ENCODE measurements around the gene RXRA. TPM values are rescaled to one million over a fixed set of nuclear protein-coding genes. Genes with fewer than 3 reads are reported as not detected.

The RXRA gene
- total and polyA plus RNA-seq, 2 of the 13 experiments (the other 11 are each of a cell fraction or from before 2014, with no cell fraction given): 18.9 to 29.2 TPM

DNA sequence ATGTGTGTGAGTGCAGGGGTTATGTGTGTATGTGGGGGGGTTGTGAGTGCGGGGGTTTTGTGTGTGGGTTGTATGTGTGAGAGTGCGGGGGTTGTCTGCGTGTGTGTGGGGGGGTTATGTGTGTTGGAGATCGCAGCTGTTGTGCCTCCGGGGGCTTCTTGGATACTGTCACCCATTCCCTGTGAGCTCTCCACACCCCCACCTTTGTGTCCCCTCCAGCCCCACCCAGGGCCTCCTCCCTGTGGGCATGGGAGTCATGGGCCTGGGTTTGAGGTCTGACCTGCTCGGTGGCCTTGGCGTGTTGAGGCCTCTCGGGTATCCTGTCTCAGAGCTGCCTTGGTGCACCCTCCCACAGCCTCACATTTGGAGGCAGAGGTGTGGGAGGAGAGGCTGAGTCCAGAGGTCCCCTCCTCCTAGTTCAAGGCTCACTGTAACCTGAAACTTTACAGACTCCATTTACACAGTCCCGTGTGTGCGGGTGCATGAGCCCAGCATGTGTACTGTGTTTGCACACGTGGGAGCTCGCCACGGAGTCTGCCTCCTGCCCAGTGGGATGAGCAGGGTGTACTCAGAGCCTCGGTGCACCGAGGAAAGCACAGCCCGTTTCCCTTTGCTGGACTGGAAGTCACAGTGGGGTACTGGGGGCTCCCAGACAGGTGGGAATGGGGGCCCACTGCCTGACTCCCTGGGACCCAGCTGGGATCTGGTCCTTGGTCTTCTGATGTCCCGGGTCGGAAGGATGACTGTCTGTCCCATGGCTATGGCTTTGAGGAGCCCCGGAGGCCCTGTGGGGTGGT, 43.4 kb downstream of the RXRA start (continued):
- TF ChIP-seq, protein P1, sequence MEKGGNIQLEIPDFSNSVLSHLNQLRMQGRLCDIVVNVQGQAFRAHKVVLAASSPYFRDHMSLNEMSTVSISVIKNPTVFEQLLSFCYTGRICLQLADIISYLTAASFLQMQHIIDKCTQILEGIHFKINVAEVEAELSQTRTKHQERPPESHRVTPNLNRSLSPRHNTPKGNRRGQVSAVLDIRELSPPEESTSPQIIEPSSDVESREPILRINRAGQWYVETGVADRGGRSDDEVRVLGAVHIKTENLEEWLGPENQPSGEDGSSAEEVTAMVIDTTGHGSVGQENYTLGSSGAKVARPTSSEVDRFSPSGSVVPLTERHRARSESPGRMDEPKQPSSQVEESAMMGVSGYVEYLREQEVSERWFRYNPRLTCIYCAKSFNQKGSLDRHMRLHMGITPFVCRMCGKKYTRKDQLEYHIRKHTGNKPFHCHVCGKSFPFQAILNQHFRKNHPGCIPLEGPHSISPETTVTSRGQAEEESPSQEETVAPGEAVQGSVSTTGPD (CRISPR knock-in tag; IDR thresholded peaks at IDR 0.05): no peak
- TF ChIP-seq ZNF619 (CRISPR knock-in tag; IDR thresholded peaks at IDR 0.05) (0 out of 2 replicates have a peak, but pooled peaks have one; percentile 39), ELF4 (CRISPR knock-in tag; IDR thresholded peaks at IDR 0.05; ENCODE audit: borderline replicate concordance) (no peak), THYN1 (CRISPR knock-in tag; IDR thresholded peaks at IDR 0.05; ENCODE audit: borderline replicate concordance, low read depth) (no peak), ZFY (CRISPR knock-in tag; IDR thresholded peaks at IDR 0.05) (0 out of 2 replicates have a peak, but pooled peaks have one; percentile 21), ZNF33A (CRISPR knock-in tag; IDR thresholded peaks at IDR 0.05; ENCODE audit: borderline replicate concordance) (no peak), ZNF34 (CRISPR knock-in tag; IDR thresholded peaks at IDR 0.05; ENCODE audit: borderline replicate concordance) (no peak), ARNT (IDR thresholded peaks at IDR 0.05) (no peak), ARHGAP35 (CRISPR knock-in tag; IDR thresholded peaks at IDR 0.05; ENCODE audit: borderline replicate concordance) (no peak), BORCS8-MEF2B (CRISPR knock-in tag; IDR thresholded peaks at IDR 0.05) (0 out of 2 replicates have a peak, but pooled peaks have one; percentile 28), TCF7 (IDR thresholded peaks at IDR 0.05; ENCODE audit: low read depth) (no peak), ZFP36L2 (CRISPR knock-in tag; IDR thresholded peaks at IDR 0.05) (no peak), NR3C1 (CRISPR knock-in tag; IDR thresholded peaks at IDR 0.05) (no peak), SMAD1 (CRISPR knock-in tag; IDR thresholded peaks at IDR 0.05; ENCODE audit: borderline replicate concordance, low read depth) (no peak), CCAR2 (optimal IDR thresholded peaks at IDR 0.05; ENCODE audit: low read depth, low read length) (no peak), SP1 (IDR thresholded peaks at IDR 0.05) (no peak), SP1 (CRISPR knock-in tag; IDR thresholded peaks at IDR 0.05) (peak; percentile 30; the same call in 1 of the 2 replicates), NFYC (CRISPR knock-in tag; IDR thresholded peaks at IDR 0.05) (no peak), FOXC1 (CRISPR knock-in tag; IDR thresholded peaks at IDR 0.05; ENCODE audit: borderline replicate concordance) (no peak)
- TF ChIP-seq, protein P2, sequence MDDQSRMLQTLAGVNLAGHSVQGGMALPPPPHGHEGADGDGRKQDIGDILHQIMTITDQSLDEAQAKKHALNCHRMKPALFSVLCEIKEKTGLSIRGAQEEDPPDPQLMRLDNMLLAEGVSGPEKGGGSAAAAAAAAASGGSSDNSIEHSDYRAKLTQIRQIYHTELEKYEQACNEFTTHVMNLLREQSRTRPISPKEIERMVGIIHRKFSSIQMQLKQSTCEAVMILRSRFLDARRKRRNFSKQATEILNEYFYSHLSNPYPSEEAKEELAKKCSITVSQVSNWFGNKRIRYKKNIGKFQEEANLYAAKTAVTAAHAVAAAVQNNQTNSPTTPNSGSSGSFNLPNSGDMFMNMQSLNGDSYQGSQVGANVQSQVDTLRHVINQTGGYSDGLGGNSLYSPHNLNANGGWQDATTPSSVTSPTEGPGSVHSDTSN (CRISPR knock-in tag; IDR thresholded peaks at IDR 0.05; ENCODE audit: borderline replicate concordance): no peak
- TF ChIP-seq, protein P3, sequence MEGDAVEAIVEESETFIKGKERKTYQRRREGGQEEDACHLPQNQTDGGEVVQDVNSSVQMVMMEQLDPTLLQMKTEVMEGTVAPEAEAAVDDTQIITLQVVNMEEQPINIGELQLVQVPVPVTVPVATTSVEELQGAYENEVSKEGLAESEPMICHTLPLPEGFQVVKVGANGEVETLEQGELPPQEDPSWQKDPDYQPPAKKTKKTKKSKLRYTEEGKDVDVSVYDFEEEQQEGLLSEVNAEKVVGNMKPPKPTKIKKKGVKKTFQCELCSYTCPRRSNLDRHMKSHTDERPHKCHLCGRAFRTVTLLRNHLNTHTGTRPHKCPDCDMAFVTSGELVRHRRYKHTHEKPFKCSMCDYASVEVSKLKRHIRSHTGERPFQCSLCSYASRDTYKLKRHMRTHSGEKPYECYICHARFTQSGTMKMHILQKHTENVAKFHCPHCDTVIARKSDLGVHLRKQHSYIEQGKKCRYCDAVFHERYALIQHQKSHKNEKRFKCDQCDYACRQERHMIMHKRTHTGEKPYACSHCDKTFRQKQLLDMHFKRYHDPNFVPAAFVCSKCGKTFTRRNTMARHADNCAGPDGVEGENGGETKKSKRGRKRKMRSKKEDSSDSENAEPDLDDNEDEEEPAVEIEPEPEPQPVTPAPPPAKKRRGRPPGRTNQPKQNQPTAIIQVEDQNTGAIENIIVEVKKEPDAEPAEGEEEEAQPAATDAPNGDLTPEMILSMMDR (CRISPR knock-in tag; IDR thresholded peaks at IDR 0.05): no peak
- TF ChIP-seq, protein P4, sequence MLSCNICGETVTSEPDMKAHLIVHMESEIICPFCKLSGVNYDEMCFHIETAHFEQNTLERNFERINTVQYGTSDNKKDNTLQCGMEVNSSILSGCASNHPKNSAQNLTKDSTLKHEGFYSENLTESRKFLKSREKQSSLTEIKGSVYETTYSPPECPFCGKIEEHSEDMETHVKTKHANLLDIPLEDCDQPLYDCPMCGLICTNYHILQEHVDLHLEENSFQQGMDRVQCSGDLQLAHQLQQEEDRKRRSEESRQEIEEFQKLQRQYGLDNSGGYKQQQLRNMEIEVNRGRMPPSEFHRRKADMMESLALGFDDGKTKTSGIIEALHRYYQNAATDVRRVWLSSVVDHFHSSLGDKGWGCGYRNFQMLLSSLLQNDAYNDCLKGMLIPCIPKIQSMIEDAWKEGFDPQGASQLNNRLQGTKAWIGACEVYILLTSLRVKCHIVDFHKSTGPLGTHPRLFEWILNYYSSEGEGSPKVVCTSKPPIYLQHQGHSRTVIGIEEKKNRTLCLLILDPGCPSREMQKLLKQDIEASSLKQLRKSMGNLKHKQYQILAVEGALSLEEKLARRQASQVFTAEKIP (CRISPR knock-in tag; IDR thresholded peaks at IDR 0.05; ENCODE audit: borderline replicate concordance): no peak
- TF ChIP-seq, protein P5, sequence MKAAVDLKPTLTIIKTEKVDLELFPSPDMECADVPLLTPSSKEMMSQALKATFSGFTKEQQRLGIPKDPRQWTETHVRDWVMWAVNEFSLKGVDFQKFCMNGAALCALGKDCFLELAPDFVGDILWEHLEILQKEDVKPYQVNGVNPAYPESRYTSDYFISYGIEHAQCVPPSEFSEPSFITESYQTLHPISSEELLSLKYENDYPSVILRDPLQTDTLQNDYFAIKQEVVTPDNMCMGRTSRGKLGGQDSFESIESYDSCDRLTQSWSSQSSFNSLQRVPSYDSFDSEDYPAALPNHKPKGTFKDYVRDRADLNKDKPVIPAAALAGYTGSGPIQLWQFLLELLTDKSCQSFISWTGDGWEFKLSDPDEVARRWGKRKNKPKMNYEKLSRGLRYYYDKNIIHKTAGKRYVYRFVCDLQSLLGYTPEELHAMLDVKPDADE (CRISPR knock-in tag; IDR thresholded peaks at IDR 0.05): no peak
